ENCODE measurements around the gene ABCA8. TPM values are rescaled to one million over a fixed set of nuclear protein-coding genes. Genes with fewer than 3 reads are reported as not detected.

The ABCA8 gene
- total RNA-seq: 0.21 and 0.24 TPM in 2 replicates

GRCh38 chr17:68955181-68955841, at the start of gene ABCA8:
Gene ABCA8, minus strand, starts transcription at chr17:68955392. Its CDS starts 13,358 bp downstream, at chr17:68942034.

Other genes starting within 250 kb of the ABCA8 start
- 0.24 TPM in 1 of 2 replicates, not detected in the other for gene ABCA9, start 105.5 kb upstream of the ABCA8 start, total RNA-seq
- gene ABCA6, start 186.5 kb upstream of the ABCA8 start, total RNA-seq: under 0.01 TPM in 2 replicates

Data from tracheal epithelial cell (primary cell).